MCF 10A (cell line): ENCODE results near the gene YIF1A. TPM values are rescaled to one million over a fixed set of nuclear protein-coding genes. Genes with fewer than 3 reads are reported as not detected.

Source experiments
- BruUV-seq: library from RNA; stranded (reverse); fragments of 400-500 nt; replicated peaks from 2 replicates; lab custom pipeline; 2021; lab: Mats Ljungman, UMichigan
- CTCF ChIA-PET: fragments of 300-600 bp; sonication (Branson Sonifier 250); formaldehyde crosslinking; extraction: SDS; loops from one replicate; lab custom pipeline; 2021; ENCODE audit warnings: antibody characterized with exemption, inconsistent platforms; lab: Yijun Ruan, JAX
- POLR2A ChIA-PET: fragments of 300-600, 350-650 bp; sonication (Branson Sonifier 250); formaldehyde crosslinking; extraction: SDS; loops from one replicate; lab custom pipeline; 2020; ENCODE audit warnings: antibody characterized with exemption, inconsistent platforms; lab: Yijun Ruan, JAX
- DNase-seq: peaks from one replicate; pipeline ENCODE4 v3.0.0-alpha.2; 2018; ENCODE audit not compliant: unreplicated experiment
- H3K27ac Mint-ChIP-seq: one replicate; pipeline ENCODE4 v1.8.0; 2022; ENCODE audit warnings: mild to moderate bottlenecking, low read depth, mixed read lengths; ENCODE audit not compliant: unreplicated experiment
- H3K27me3 Mint-ChIP-seq: one replicate; pipeline ENCODE4 v1.8.0; 2022; ENCODE audit warnings: mixed read lengths; ENCODE audit not compliant: insufficient read depth, unreplicated experiment
- H3K36me3 Mint-ChIP-seq: one replicate; pipeline ENCODE4 v1.8.0; 2022; ENCODE audit warnings: mild to moderate bottlenecking, moderate library complexity, mixed read lengths; ENCODE audit not compliant: insufficient read depth, unreplicated experiment
- H3K4me1 Mint-ChIP-seq: one replicate; pipeline ENCODE4 v1.8.0; 2022; ENCODE audit warnings: mixed read lengths; ENCODE audit not compliant: insufficient read depth, unreplicated experiment
- H3K4me3 Mint-ChIP-seq: one replicate; pipeline ENCODE4 v1.8.0; 2022; ENCODE audit warnings: mild to moderate bottlenecking, moderate library complexity, mixed read lengths; ENCODE audit not compliant: unreplicated experiment
- H3K9me3 Mint-ChIP-seq: one replicate; pipeline ENCODE4 v1.8.0; 2022; ENCODE audit warnings: mixed read lengths; ENCODE audit not compliant: unreplicated experiment
- CTCF ChIP-seq: fragments of 200-600 bp; IDR thresholded peaks from one replicate; pipeline ENCODE4 v1.8.0; 2022; ENCODE audit warnings: antibody characterized with exemption, mild to moderate bottlenecking; ENCODE audit not compliant: unreplicated experiment
- intact Hi-C: fragments of 100-400 bp; cut with micrococcal nuclease; formaldehyde crosslinking; loops from 2 replicates; pipeline ENCODE4 v1.14.1; 2022
- total RNA-seq: library from RNA; stranded (reverse); gene quantifications from 2 replicates; pipeline ENCODE4 v1.2.3, GENCODE V29; 2022

YIF1A gene
- total RNA-seq, 1 experiment from 2014 or later = 143 TPM

GRCh38 chr11:66267039-66267378, 21.9 kb downstream of the YIF1A start:
- H3K4me1 Mint-ChIP-seq = no peaks in the 10 kb centered on the region
- no TSS peak for BruUV-seq
- intact Hi-C loops = no loop called here
- POLR2A ChIA-PET = interaction anchor here (0.6 to 2.2 kb wide), 10 partner anchors 14 to 407 kb away, joined by 3 to 17 read pairs (median 3); partner anchors contain the start of genes BBS1, FOSL1, MUS81 and PACS1
- H3K36me3 Mint-ChIP-seq = peaks cover 30% of the 10 kb centered on the region
- no peaks in the 10 kb centered on the region for H3K9me3 Mint-ChIP-seq
- no peaks in the 10 kb centered on the region for H3K27me3 Mint-ChIP-seq
- TF ChIP-seq CTCF = no peak
- CTCF ChIA-PET = interaction anchor here (1.1 to 4.3 kb wide), 2 partner anchors 15 to 45 kb away, joined by 3 to 24 read pairs; no protein-coding TSS in a partner anchor
- peak overlapping the region; percentile 91 for H3K27ac Mint-ChIP-seq
- peak overlapping the region; percentile 96 for H3K4me3 Mint-ChIP-seq
- DNase-seq = no peak

GRCh38 chr11:66266378-66267038, 22.4 kb downstream of the YIF1A start:
- Mint-ChIP-seq H3K27ac (peak overlapping the region; percentile 91), H3K4me3 (peak overlapping the region; percentile 96), H3K4me1 (no peaks in the 10 kb centered on the region), H3K27me3 (no peaks in the 10 kb centered on the region), H3K9me3 (no peaks in the 10 kb centered on the region), H3K36me3 (peaks cover 27% of the 10 kb centered on the region)
- intact Hi-C loops = no loop called here
- POLR2A ChIA-PET = interaction anchor here (0.6 to 2.2 kb wide), 3 partner anchors 16 to 366 kb away, joined by 3 to 13 read pairs (median 7); partner anchors contain the start of genes FOSL1 and PACS1
- CTCF ChIA-PET = interaction anchor here (0.5 to 4.3 kb wide), 4 partner anchors 15 to 198 kb away, joined by 3 to 24 read pairs (median 4); no protein-coding TSS in a partner anchor
- BruUV-seq = no TSS peak
- no peak for DNase-seq
- TF ChIP-seq CTCF = no peak

GRCh38 chr11:66265531-66266377, 23.2 kb downstream of the YIF1A start:
- H3K36me3 Mint-ChIP-seq = peaks cover 33% of the 10 kb centered on the region
- intact Hi-C loops = no loop called here
- no peaks in the 10 kb centered on the region for H3K4me1 Mint-ChIP-seq
- CTCF ChIA-PET = interaction anchor here (0.5 to 1.5 kb wide), 5 partner anchors 43 to 197 kb away, joined by 3 to 8 read pairs (median 3); no protein-coding TSS in a partner anchor
- no peaks in the 10 kb centered on the region for H3K9me3 Mint-ChIP-seq
- H3K4me3 Mint-ChIP-seq = no peak overlapping the region
- no peak overlapping the region for H3K27ac Mint-ChIP-seq
- no peak for DNase-seq
- H3K27me3 Mint-ChIP-seq = no peaks in the 10 kb centered on the region
- TF ChIP-seq CTCF = no peak
- no TSS peak for BruUV-seq
- POLR2A ChIA-PET = no interaction called here

- H3K27me3 Mint-ChIP-seq = no peaks in the 10 kb centered on the region
- no peak overlapping the region for H3K27ac Mint-ChIP-seq
- peak; percentile 33 for DNase-seq
- no TSS peak for BruUV-seq
- POLR2A ChIA-PET = no interaction called here
- no peaks in the 10 kb centered on the region for H3K4me1 Mint-ChIP-seq
- no peak overlapping the region for H3K4me3 Mint-ChIP-seq
- H3K36me3 Mint-ChIP-seq = peaks cover 40% of the 10 kb centered on the region
- CTCF ChIA-PET = interaction anchor here (1.5 kb wide), 1 partner anchor 43 kb away, joined by 8 read pairs; no protein-coding TSS in a partner anchor
- no peaks in the 10 kb centered on the region for H3K9me3 Mint-ChIP-seq
- intact Hi-C loops = no loop called here
- peak; percentile 38 for TF ChIP-seq CTCF
These were observed 24.0 kb downstream of the YIF1A start for GRCh38 chr11:66264914-66265313.
